PC-3 (cell line): Measurements from ENCODE around the gene C10orf120.

Experiments
- CTCF ChIP-seq: fragments of 300-600 bp; sonication (generic); conservative IDR thresholded peaks from 2 replicates; pipeline ENCODE4 v1.5.1; 2017; ENCODE audit warnings: antibody characterized with exemption, low read depth, mild to moderate bottlenecking, low read length
- EZH2 ChIP-seq: fragments of 300-600 bp; sonication (generic); IDR thresholded peaks from one replicate; pipeline ENCODE4 v1.6.1; 2017; ENCODE audit warnings: antibody characterized with exemption, mild to moderate bottlenecking, low read length; ENCODE audit not compliant: unreplicated experiment
- EZH2phosphoT487 ChIP-seq: fragments of 300-600 bp; sonication (generic); IDR thresholded peaks from 2 replicates; pipeline ENCODE4 v1.6.1; 2018; ENCODE audit warnings: mild to moderate bottlenecking, antibody characterized with exemption, low read length, borderline replicate concordance

- TF ChIP-seq CTCF (no peak), EZH2 (no peak), EZH2phosphoT487 (no peak)
Measured at GRCh38 chr10:122733931-122734665, 34.5 kb upstream of the C10orf120 start.
